B cell (primary cell): ENCODE results near the gene GMPPB.

Experiments
- CTCF ChIP-seq: fragments of 200-600 bp; IDR thresholded peaks from one replicate; pipeline ENCODE4 v1.8.0; 2022; ENCODE audit warnings: antibody characterized with exemption, mild to moderate bottlenecking
- EZH2 ChIP-seq: IDR thresholded peaks from 2 replicates; pipeline ENCODE4 v1.6.1; 2012; ENCODE audit warnings: borderline replicate concordance, low read depth, mild to moderate bottlenecking, moderate library complexity, low read length; ENCODE audit not compliant: insufficient read depth, poor library complexity, severe bottlenecking

- TF ChIP-seq CTCF (no peak), EZH2 (no peak)
These were observed 33.4 kb upstream of the GMPPB start for GRCh38 chr3:49757197-49757596.
